Fibroblast of lung (primary cell): ENCODE results near the gene CLIP2.

Experiments used
- CTCF ChIP-seq, 2 donors: IDR thresholded peaks in 1 of 2; conservative IDR thresholded peaks in 1 of 2; 1 replicate in 1 of 2; 2 replicates in 1 of 2; pipeline ENCODE4 v1.5.1; 2011 to 2012; ENCODE audit warnings: low read length in 2 of 2, control low read depth in 1 of 2, inconsistent platforms in 1 of 2, low read depth in 1 of 2, mild to moderate bottlenecking in 1 of 2
- EZH2 ChIP-seq: IDR thresholded peaks from 2 replicates; pipeline ENCODE4 v1.5.1; 2012; ENCODE audit warnings: low read length, control low read depth, mild to moderate bottlenecking; ENCODE audit errors: missing control alignments

GRCh38 chr7:74288034-74288881 is 949 bp upstream of the CLIP2 start:
- TF ChIP-seq CTCF (conservative IDR thresholded peaks at IDR 0.05 in 1 of 2, IDR thresholded peaks at IDR 0.05 in 1 of 2; ENCODE audit: low read depth in 1 of 2, low read length in 2 of 2) (no peak), EZH2 (no peak)
